Activated CD4-positive, alpha-beta T cell treated with anti-CD3 and anti-CD28 coated beads, Interleukin-2, amount 10 ng/mL, durations not matched to agents 7 days and 5 days (primary cell): ENCODE results near the gene PARL. TPM values are rescaled to one million over a fixed set of nuclear protein-coding genes. Genes with fewer than 3 reads are reported as not detected.
"Not testable (repeated sequence)": the region's sequence is repeated elsewhere in the genome, so short reads cannot be mapped to it uniquely, and the experiment has no call there.

Source experiments
- CTCF ChIA-PET: fragments of 350-600 bp; sonication (Branson Sonifier 250); formaldehyde crosslinking; loops from one replicate; lab custom pipeline; 2021; ENCODE audit warnings: antibody characterized with exemption; lab: Charles Lee
- POLR2A ChIA-PET: fragments of 350-600 bp; sonication (Branson Sonifier 250); formaldehyde crosslinking; loops from one replicate; lab custom pipeline; 2021; ENCODE audit warnings: antibody characterized with exemption; lab: Charles Lee
- DNase-seq: peaks from one replicate; pipeline ENCODE4 v3.0.0-alpha.2; 2020
- H3K27ac Mint-ChIP-seq: one replicate; pipeline ENCODE4 v1.8.0; 2021; ENCODE audit warnings: mild to moderate bottlenecking, moderate library complexity, mixed read lengths
- H3K27me3 Mint-ChIP-seq: one replicate; pipeline ENCODE4 v1.8.0; 2021; ENCODE audit warnings: mixed read lengths
- H3K36me3 Mint-ChIP-seq: one replicate; pipeline ENCODE4 v1.8.0; 2021; ENCODE audit warnings: low read depth, mixed read lengths
- H3K4me1 Mint-ChIP-seq: one replicate; pipeline ENCODE4 v1.8.0; 2021; ENCODE audit warnings: mixed read lengths
- H3K4me3 Mint-ChIP-seq: one replicate; pipeline ENCODE4 v1.8.0; 2021; ENCODE audit warnings: mild to moderate bottlenecking, moderate library complexity, mixed read lengths
- H3K9me3 Mint-ChIP-seq: one replicate; pipeline ENCODE4 v1.8.0; 2021; ENCODE audit warnings: mixed read lengths
- microRNA-seq: library from miRNA; unstranded; fragments of <30 nt; microRNA quantifications from one replicate; pipeline ENCODE4 v1.2.0, GENCODE V29; 2021; ENCODE audit warnings: borderline microRNAs expressed, borderline replicate concordance
- total RNA-seq, 2 experiments: library from RNA; stranded (reverse); gene quantifications; one replicate each; pipeline ENCODE4 v1.2.3, GENCODE V29; 2021

Gene PARL
- total RNA-seq, 2 experiments from 2014 or later, result 40.7 to 41.4 TPM

- H3K4me1 Mint-ChIP-seq, POLR2A ChIA-PET, H3K4me3 Mint-ChIP-seq, H3K27ac Mint-ChIP-seq, H3K27me3 Mint-ChIP-seq, H3K9me3 Mint-ChIP-seq, CTCF ChIA-PET, DNase-seq: not testable (repeated sequence)
- peaks cover 59% of the 10 kb centered on the region for H3K36me3 Mint-ChIP-seq
These were observed 100.2 kb downstream of the PARL start for GRCh38 chr3:183784503-183784902.

GRCh38 chr3:183782576-183783276, 102.0 kb downstream of the PARL start:
- peaks cover 65% of the 10 kb centered on the region for H3K36me3 Mint-ChIP-seq
- DNase-seq, result no peak
- H3K9me3 Mint-ChIP-seq, result no peaks in the 10 kb centered on the region
- H3K27ac Mint-ChIP-seq, result no peak overlapping the region
- ChIA-PET CTCF (interaction anchor here (1.6 kb wide), 1 partner anchor 8 kb away, joined by 4 read pairs; no protein-coding TSS in a partner anchor), POLR2A (no interaction called here)
- no peak overlapping the region for H3K4me3 Mint-ChIP-seq
- no peaks in the 10 kb centered on the region for H3K27me3 Mint-ChIP-seq
- no peaks in the 10 kb centered on the region for H3K4me1 Mint-ChIP-seq

- Mint-ChIP-seq H3K4me3 (no peak overlapping the region), H3K4me1 (no peaks in the 10 kb centered on the region), H3K27ac (no peak overlapping the region), H3K9me3 (no peaks in the 10 kb centered on the region), H3K36me3 (peaks cover 64% of the 10 kb centered on the region), H3K27me3 (no peaks in the 10 kb centered on the region)
- CTCF ChIA-PET, result interaction anchor here (1.0 kb wide), 1 partner anchor 103 kb away, joined by 4 read pairs; the partner anchor contains the start of gene PARL
- POLR2A ChIA-PET, result interaction anchor here (0.5 kb wide), 1 partner anchor 63 kb away, joined by 3 read pairs; no protein-coding TSS in a partner anchor
- DNase-seq, result no peak
These were observed 103.4 kb downstream of the PARL start for GRCh38 chr3:183781246-183781645.

GRCh38 chr3:183779896-183780465, 104.7 kb downstream of the PARL start:
- Mint-ChIP-seq H3K4me3 (no peak overlapping the region), H3K27me3 (no peaks in the 10 kb centered on the region), H3K4me1 (no peaks in the 10 kb centered on the region), H3K9me3 (no peaks in the 10 kb centered on the region), H3K27ac (no peak overlapping the region), H3K36me3 (peaks cover 67% of the 10 kb centered on the region)
- DNase-seq, result no peak
- CTCF ChIA-PET, result no interaction called here
- POLR2A ChIA-PET, result no interaction called here

Small RNAs within 50 kb of the gene (microRNA-seq; reads per million reads assigned to microRNA genes)
- gene MIR4448, result not detected

Other genes starting within 250 kb of the PARL start
- 10 to 100 TPM; 19.2 to 19.6 TPM for gene KLHL24, start 249.3 kb downstream of the PARL start, total RNA-seq
- gene YEATS2, start 187.1 kb downstream of the PARL start, total RNA-seq, result 10 to 100 TPM; 48.2 to 48.7 TPM
- gene MAP6D1, start 59.3 kb downstream of the PARL start, total RNA-seq, result 1 to 10 TPM in 1 of 2 experiments, under 1 TPM in 1; 0.83 to 1.8 TPM
- gene ABCC5, start 133.0 kb upstream of the PARL start, total RNA-seq, result 10 to 100 TPM; 19.0 to 19.2 TPM
- gene HTR3D, start 146.9 kb upstream of the PARL start, total RNA-seq, result not detected
- gene HTR3C, start 168.2 kb upstream of the PARL start, total RNA-seq, result not detected
- gene HTR3E, start 212.2 kb upstream of the PARL start, total RNA-seq, result not detected